Left colon (tissue), 2 donors: Measurements from ENCODE around the gene GIMAP2. TPM values are rescaled to one million over a fixed set of nuclear protein-coding genes. Genes with fewer than 3 reads are reported as not detected.
"Not testable (repeated sequence)": the region's sequence is repeated elsewhere in the genome, so short reads cannot be mapped to it uniquely, and the experiment has no call there.

Source experiments
- ATAC-seq: fragments of 200-7000 bp; cut with Tn5 transposase; one replicate; pipeline ENCODE4 v1.9.1; 2020; ENCODE audit warnings: mild to moderate bottlenecking, moderate library complexity
- DNase-seq, 2 donors: peaks; one replicate each; pipeline ENCODE4 v3.0.0-alpha.2; 2020
- intact Hi-C, 2 donors: fragments of 100-400 bp; cut with DNase I in 1 of 2; cut with micrococcal nuclease in 1 of 2; formaldehyde crosslinking; loops; one replicate each; pipeline versions ENCODE4 v1.11.2 to v1.14.0; 2022; cut with DNase I, micrococcal nuclease
- total RNA-seq, 2 donors: library from RNA; stranded (reverse); fragmentation: NEBNext Ultra II Directional; extraction: Animal tissue kit (Norgen Biotek cat#: 25700); gene quantifications; one replicate each; pipeline ENCODE4 v1.2.1, GENCODE V29; 2021
- donor health status: DM: no; HTN: no; CAD: no.
- donor health status: DM: yes; HTN: yes; CAD: no.

Gene GIMAP2
- total RNA-seq, 2 donors from 2014 or later = 6.8 TPM

DNA sequence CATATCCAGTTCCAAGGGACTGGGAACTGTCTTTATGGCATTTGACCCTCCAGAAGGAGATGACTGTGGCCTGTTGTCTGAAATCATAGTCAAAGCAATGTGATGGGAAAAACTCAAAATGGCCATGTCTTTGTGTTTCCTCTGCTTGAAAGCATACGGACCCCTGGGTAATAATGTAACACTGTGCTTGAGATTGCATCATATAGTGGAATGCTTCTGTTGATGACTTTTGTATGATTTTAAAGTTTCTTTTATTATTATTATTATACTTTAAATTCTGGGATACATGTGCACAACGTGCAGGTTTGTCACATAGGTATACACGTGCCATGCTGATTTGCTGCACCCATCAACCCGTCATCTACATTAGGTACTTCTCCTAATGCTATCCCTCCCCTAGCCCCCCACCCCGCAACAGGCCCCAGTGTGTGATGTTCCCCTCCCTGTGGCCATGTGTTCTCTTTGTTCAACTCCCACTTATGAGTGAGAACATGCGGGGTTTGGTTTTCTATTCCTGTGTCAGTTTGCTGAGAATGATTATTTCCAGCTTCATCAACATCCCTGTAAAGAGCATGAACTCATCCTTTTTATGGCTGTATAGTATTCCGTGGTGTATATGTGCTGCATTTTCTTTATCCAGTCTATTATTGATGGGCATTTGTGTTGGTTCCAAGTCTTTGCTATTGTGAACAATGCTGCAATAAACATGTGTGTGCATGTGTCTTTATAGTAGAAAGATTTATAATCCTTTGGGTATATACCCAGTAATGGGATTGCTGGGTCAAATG lies 13.5 kb upstream of the GIMAP2 start:
- DNase-seq, intact Hi-C loops, ATAC-seq: not testable (repeated sequence)

DNA sequence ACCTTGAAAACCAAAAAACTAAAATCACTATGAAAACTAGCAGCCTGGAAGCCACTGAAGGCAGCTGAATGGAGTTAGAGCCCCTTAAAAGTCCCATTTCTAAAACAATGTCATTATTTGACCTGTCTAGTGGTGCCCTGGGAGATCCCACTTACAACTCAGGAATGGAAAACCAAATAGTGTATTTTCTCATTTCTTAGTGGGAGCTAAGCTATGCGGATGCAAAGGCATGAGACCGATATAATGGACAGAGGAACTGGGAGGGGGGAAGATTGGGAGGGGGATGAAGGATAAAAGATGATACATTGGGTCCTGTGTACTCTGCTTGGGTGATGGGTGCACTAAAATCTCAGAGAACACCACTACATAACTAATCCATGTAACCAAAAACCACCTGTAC lies 9.8 kb upstream of the GIMAP2 start:
- DNase-seq (no peak), ATAC-seq (no peak)
- intact Hi-C loops = no loop called here

DNA sequence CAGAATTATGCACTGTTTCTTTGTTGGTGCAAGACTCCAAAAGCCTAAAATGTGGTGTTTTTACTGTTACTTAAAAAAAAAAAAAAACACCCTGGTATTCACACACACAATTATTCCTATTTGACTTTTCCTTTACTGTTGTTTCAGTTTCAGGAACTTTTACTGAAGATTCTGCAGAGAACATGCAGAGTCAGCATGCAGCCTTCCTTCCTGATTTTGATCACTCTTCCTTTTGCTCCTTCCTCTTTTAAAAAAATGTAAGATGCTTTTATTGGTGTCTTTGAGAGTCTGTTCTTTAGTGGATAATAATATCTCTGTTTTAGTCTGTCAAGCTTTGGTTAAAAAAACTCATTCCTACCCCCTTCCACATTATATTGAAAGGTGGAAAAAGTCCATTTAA lies 9.2 kb upstream of the GIMAP2 start:
- intact Hi-C loops, DNase-seq, ATAC-seq: not testable (repeated sequence)

DNA sequence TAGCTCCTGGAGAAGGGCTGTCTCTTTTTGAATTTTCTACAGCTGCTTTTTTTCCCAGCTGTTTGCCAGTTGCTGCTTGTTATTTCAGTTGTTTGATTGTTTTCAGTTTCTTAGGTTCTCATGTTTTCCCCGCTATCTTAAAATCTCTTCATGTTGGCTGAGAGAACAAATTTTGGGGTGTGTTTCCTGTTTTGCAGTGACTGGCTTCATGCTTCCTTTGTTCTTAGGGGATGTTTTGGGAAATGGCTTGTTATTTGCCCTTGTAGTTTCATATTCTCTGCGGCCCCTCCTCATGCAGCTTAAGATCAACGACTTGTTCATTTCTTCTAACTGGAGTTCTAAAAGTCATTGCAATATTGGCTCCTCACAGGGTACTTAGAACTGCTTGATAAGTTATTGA lies 8.7 kb upstream of the GIMAP2 start:
- DNase-seq, intact Hi-C loops, ATAC-seq: not testable (repeated sequence)

DNA sequence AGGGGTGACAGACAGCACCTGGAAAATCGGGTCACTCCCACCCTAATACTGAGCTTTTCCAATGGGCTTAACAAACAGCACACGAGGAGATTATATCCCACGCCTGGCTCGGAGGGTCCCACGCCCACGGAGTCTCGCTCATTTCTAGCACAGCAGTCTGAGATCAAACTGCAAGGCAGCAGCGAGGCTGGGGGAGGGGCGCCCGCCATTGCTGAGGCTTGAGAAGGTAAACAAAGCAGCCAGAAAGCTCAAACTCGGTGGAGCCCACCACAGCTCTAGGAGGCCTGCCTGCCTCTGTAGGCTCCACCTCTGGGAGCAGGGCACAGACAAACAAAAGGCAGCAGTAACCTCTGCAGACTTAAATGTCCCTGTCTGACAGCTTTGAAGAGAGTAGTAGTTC lies 6.9 kb upstream of the GIMAP2 start:
- ATAC-seq = not testable (repeated sequence)

DNA sequence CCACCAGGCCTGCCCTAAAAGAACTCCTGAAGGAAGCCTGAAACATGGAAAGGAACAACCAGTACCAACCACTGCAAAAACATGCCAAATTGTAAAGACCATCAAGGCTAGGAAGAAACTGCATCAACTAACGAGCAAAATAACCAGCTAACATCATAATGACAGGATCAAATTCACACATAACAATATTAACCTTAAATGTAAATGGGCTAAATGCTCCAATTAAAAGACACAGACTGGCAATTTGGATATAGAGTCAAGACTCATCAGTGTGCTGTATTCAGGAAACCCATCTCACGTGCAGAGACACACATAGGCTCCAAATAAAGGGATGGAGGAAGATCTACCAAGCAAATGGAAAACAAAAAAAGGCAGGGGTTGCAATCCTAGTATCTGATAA lies 5.1 kb upstream of the GIMAP2 start:
- ATAC-seq, DNase-seq, intact Hi-C loops: not testable (repeated sequence)

More for the DNA sequence above, 6.9 kb upstream of the GIMAP2 start:
- intact Hi-C loops, DNase-seq: not testable (repeated sequence)

DNA sequence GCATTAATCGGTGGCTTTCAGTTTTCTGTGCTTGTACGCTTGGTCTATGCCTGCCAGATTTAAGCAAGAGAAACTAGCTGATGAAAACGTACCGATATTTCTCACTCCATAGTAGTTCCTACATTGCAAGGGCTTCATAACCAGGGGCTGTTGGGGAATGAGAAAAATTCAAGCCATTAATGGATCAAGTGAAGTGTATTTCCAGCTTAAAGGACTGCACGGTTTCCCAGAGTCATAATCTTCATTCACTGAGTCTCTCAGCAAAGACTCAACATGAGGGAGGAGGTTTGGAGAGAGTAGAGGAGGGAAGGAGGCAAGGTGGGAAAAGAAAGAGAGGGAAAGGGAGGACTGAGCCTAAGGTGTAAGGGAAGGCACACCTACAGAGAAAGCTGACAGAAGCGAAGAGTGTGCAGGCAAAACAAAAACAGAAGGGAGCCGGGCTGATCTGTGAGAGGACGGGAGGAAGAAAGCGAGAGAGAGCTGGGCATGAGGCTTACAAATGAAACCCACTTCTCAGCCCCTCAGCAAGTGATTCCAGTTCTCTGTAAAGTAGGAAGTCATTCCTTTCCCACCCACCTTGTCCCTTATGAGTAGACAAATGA lies 625 bp downstream of the GIMAP2 start:
- ATAC-seq = peak; percentile 37
- intact Hi-C loops = no loop called here
- no peak for DNase-seq

DNA sequence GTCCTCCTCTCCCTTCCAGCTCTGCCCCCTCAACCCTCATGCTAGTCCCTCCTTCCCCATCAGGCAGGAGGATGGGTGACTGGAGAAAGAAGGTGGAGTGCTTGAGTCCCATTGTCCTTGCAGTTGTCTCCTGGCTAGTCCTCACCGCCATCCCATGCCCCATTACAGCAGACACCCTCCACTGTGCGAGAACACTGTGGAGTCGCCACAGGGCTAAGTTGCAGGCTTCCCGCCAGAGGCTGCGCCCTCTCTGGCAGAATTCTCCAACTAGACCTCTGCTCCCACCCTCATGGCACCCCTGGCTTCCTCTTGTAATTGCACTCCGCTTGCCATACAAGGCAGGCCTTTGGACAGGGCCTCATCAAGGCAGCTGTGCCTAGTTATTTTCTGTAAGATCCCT lies 3.1 kb downstream of the GIMAP2 start:
- ATAC-seq (no peak), DNase-seq (no peak)
- intact Hi-C loops = no loop called here

DNA sequence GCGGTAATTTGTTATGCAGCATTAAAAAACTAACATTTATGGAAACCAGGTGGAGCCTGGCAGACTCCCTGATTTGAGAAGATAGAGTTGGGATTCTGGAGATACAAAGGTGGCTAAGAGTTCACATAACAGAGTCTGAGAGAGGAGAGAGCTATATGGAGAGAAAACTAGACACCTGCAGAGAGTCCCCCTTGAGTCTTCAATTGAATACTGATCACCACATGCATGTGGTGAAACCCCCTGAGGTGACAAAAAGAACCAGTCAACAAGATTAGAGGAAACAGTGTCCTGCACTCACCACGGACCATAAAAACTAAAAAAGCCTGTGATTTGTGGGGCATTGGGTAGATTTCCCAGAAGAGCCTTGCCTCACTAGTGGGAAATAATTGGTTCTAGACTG lies 10.1 kb downstream of the GIMAP2 start:
- intact Hi-C loops = no loop called here
- ATAC-seq = no peak
- no peak for DNase-seq

DNA sequence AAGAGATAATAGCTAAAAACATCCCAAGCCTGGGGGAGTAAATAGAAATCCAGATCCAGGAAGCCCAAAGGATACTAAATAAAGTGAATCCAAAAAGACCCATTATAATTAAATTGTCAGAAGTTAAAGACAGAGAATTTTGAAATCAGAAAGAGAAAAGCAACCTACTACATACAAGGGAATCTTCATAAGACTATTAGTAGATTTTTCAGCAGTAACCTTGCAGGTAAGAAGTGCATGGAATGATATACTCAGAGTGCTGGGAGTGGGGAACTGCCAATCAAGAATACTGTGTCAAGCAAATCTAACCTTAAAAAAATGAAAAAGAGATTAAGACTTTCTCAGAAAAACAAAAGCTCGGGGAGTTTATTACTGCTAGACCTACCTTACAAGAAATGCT lies 17.7 kb downstream of the GIMAP2 start:
- ATAC-seq (no peak), DNase-seq (no peak)
- intact Hi-C loops = no loop called here

DNA sequence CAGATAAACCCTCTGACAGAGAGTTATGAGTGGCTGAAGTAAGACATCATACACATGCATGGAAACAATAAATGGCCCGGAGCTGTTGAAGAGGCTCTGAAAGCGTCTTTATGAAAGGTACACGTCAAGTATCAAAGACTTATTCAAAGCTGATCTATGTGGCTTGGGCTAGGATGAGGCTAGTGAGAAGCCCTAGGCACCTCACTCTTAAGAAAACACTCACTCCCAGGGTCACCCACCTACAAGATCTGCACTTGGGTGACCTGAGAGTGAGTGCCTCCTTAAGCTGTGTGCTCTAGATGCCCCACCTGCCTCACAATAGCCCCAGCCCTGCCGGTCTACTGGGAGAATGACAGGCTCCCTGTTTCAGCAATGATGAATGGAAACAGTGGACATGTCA lies 29.8 kb downstream of the GIMAP2 start:
- ATAC-seq = no peak
- DNase-seq = no peak
- intact Hi-C loops = no loop called here

DNA sequence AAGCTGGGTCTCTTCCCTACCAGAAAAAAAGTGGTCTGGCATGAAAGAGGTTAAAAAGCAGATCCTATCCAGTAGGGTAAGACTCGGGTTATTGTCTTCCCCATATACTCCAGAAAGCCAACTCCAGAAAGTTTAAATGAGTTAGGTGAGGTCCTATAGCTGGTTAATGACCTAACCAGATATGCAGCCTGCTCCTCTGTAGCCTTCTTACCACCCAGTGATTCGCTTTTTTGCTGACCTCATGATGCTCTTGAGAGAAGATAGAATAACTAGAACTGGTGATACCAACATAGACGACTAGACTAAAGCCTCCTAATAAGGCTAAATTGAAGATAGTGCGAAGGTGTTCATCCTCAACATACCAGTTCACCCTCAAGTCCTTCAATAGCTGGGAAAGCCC lies 30.2 kb downstream of the GIMAP2 start:
- intact Hi-C loops = no loop called here
- ATAC-seq = no peak
- no peak for DNase-seq

DNA sequence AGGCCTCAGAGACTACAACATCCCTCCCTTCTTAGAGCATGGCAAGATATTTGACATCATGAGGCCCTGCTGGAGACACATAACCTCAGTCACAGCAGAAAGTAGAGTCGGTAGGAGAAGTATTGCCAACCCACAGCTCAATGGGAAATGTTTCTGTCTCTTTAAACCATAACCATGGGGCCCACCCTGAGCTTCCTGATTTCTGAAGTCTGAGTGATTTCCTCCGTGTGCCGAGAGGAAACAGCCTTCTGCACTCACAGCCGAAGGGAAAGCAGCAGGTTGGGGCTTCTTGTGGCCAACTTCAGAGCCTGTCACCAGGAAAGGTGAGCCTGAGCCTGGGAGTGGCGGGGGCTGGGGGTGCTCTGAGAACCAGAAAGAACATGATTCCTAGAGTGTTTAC lies 30.9 kb downstream of the GIMAP2 start, which contains the start of gene GIMAP1:
Gene GIMAP1 (plus strand): TSS at position 246 of the 400 bp plus-strand sequence. CDS start 2,435 bp downstream, outside the sequence.
- intact Hi-C loops = no loop called here
- DNase-seq (no peak), ATAC-seq (no peak)

DNA sequence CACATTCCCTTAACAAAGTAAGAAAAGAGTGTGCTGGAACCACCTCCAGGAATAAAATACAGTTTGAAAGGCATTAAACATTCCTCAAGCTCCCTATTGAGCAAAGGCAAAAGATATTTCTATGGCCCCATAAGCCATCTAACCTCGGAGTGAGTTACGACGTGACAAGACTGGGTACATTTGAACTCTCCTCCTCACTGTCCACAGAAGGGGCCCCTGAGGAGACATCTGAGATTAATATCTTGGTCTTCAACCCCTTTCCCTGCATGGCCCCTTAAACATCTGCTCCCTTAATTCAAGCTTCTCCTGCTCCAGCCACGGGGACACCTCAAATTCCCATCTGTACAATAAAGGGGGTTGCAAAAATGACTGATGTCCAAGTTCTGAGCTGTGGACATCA lies 31.4 kb downstream of the GIMAP2 start:
- DNase-seq = no peak
- no peak for ATAC-seq
- intact Hi-C loops = no loop called here

DNA sequence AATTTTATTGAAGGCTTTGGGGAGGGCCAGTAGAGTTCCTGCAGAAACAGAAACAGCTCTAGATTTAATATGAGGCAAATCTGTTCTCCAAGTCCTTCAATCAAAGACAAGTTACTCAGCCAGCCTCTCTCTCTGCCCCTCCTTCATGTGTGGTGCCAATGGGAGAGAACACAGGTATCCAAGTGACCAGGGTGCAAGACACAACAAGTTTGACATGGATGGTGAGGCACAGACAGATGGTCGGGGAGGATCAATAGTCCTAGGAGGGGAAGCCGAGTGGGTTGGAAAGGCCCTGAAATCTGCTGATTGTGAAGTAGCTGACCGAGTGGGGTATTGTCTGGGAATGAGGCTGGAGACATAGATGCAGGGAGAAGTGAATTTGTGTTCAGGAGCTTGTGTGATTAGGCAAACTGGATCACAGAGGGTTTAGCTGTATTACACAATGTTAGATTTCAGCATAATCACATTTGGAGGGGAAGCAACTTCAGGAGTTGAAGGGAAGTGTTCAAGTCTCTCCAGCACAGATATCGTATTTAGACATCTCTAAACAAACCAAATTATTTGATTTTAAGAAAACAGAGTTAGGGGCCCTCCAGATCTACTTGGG lies 32.4 kb downstream of the GIMAP2 start:
- ATAC-seq = no peak
- intact Hi-C loops = no loop called here
- DNase-seq = no peak

DNA sequence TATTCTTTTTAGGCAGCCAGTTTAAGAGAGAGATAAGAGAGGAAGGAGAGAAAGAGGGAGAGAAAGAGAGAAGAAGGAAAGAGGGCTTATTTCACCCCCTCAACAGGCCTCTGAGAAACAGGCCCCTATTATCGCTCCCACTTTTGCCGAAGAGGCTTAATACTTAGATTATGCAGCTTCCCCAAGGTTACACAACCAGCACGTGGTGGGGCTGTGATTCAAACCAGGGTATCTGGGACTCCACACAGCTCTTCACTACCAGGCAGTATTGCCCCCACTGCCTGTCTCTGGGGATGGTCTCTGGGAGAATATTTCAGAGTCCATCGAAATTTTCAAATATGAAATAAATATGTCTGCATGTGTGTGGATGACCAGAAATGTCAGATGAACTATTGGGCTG lies 33.9 kb downstream of the GIMAP2 start:
- no peak for DNase-seq
- ATAC-seq = no peak
- intact Hi-C loops = no loop called here

DNA sequence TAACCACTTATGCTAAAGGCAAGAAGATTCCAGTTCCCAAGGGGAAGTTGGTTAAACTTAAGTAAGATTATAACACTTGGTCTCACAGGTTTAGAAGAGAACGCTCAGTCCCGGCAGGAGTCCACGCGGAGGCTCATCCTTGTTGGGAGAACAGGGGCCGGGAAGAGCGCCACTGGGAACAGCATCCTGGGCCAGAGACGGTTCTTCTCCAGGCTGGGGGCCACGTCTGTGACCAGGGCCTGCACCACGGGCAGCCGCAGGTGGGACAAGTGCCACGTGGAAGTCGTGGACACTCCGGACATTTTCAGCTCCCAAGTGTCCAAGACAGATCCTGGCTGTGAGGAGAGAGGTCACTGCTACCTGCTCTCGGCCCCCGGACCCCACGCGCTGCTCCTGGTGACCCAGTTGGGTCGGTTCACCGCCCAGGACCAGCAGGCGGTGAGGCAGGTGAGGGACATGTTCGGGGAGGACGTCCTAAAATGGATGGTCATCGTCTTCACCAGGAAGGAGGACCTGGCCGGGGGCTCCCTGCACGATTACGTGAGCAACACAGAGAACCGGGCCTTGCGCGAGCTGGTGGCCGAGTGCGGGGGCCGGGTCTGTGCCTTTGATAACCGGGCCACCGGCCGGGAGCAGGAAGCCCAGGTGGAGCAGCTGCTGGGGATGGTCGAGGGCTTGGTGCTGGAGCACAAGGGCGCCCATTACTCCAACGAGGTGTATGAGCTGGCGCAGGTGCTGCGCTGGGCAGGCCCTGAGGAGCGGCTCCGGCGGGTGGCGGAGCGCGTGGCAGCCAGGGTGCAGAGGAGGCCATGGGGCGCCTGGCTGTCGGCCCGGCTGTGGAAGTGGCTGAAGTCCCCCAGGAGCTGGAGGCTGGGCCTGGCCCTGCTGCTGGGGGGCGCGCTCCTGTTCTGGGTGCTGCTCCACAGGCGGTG lies 34.7 kb downstream of the GIMAP2 start:
- ATAC-seq = no peak
- intact Hi-C loops = no loop called here
- DNase-seq = no peak

DNA sequence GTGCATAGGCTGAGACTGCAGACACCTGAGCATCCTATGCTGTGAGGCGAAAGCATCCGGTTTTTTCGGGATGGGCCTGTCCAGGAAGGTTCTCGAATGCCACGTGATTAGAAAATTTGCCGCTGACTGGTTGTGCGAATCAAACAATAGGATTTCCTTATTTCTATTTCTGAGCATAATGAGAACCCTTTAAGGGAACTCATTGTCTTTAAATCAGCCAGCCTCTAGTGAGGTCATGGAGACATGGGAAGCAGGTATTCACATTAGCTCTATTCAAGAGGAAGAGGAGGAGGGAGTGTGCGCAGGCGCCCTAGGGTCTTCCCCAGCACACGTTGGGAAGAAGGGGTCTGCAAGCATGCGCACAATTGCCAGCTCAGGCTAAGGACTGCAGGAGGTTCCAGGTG lies 36.5 kb downstream of the GIMAP2 start:
- no peak for ATAC-seq
- no peak for DNase-seq
- intact Hi-C loops = no loop called here

DNA sequence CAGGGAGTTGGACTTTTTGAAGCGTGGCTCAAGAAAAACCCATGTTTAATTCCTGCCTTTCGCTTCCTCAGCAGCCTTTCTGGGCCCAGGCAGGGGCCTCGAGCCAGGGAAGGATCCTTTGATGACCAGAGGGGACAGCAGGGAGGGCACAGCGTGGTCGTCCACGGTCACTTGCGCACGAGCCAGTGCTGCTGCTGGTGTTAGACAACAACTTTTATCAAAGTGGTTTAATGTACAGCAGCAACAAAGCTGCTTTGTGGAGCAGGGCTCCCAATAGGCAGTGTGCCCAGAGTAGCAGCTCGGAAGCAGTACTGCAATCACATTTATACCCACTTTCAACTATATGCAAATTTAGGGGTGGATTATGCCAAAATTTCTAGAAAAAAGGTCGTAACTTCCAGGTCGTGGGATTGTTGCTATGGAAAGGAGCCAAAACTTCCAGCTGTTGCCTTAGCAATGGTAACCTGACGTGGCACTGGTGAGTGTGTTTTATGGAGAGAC lies 37.0 kb downstream of the GIMAP2 start:
- intact Hi-C loops = no loop called here
- DNase-seq = no peak
- peak; percentile 11 for ATAC-seq
